SK-N-SH treated with all-trans-retinoic acid at 6 μM for 48 hours (cell line): ENCODE measurements around the gene RAD52.

ENCODE experiments used
- ATAC-seq: fragments of 200-7000 bp; cut with Tn5 transposase; 3 replicates; pipeline ENCODE4 v1.9.1; 2020; ENCODE audit warnings: mild to moderate bottlenecking, moderate library complexity
- ARNTL ChIP-seq: fragments of 450-650 bp; formaldehyde crosslinking; IDR thresholded peaks from 2 replicates; pipeline ENCODE4 v1.5.0; 2020; ENCODE audit warnings: low read depth, mild to moderate bottlenecking, moderate library complexity, borderline replicate concordance
- BACH2 ChIP-seq: fragments of 250-450 bp; sonication (Bioruptor Pico); IDR thresholded peaks from 2 replicates; pipeline ENCODE4 v1.9.0; 2021; ENCODE audit warnings: mild to moderate bottlenecking, borderline replicate concordance
- CREB5 ChIP-seq: fragments of 250-450 bp; sonication (Bioruptor Pico); IDR thresholded peaks from 2 replicates; pipeline ENCODE4 v1.5.1; 2020; ENCODE audit warnings: low read depth, mild to moderate bottlenecking, moderate library complexity
- CSDC2 ChIP-seq: fragments of 250-450 bp; sonication (Bioruptor Pico); IDR thresholded peaks from 2 replicates; pipeline ENCODE4 v1.5.0; 2020; ENCODE audit warnings: mild to moderate bottlenecking, moderate library complexity
- CSRNP3 ChIP-seq: fragments of 250-450 bp; sonication (Bioruptor Pico); IDR thresholded peaks from 2 replicates; pipeline ENCODE4 v1.5.1; 2021; ENCODE audit warnings: mild to moderate bottlenecking, moderate library complexity
- GLIS3 ChIP-seq: fragments of 250-450 bp; sonication (Bioruptor Pico); IDR thresholded peaks from 2 replicates; pipeline ENCODE4 v1.5.0; 2020; ENCODE audit warnings: mild to moderate bottlenecking, moderate library complexity
- ISL1 ChIP-seq: fragments of 250-450 bp; sonication (Bioruptor Pico); IDR thresholded peaks from 2 replicates; pipeline ENCODE4 v2.1.2; 2022; ENCODE audit warnings: mild to moderate bottlenecking, moderate library complexity
- OSR1 ChIP-seq: fragments of 250-450 bp; sonication (Bioruptor Pico); IDR thresholded peaks from 2 replicates; pipeline ENCODE4 v1.8.0; 2022; ENCODE audit warnings: moderate library complexity, mild to moderate bottlenecking, inconsistent platforms
- PATZ1 ChIP-seq: fragments of 250-450 bp; sonication (Bioruptor Pico); IDR thresholded peaks from 2 replicates; pipeline ENCODE4 v1.8.0; 2020; ENCODE audit warnings: mild to moderate bottlenecking, moderate library complexity, borderline replicate concordance
- POU6F1 ChIP-seq: fragments of 250-450 bp; sonication (Bioruptor Pico); IDR thresholded peaks from 2 replicates; pipeline ENCODE4 v1.8.0; 2021; ENCODE audit warnings: low read depth, mild to moderate bottlenecking, moderate library complexity, borderline replicate concordance
- PPARA ChIP-seq: fragments of 250-450 bp; sonication (Bioruptor Pico); IDR thresholded peaks from 2 replicates; pipeline ENCODE4 v1.5.0; 2020; ENCODE audit warnings: mild to moderate bottlenecking, borderline replicate concordance
- RARB ChIP-seq: fragments of 250-450 bp; sonication (Bioruptor Pico); IDR thresholded peaks from 2 replicates; pipeline ENCODE4 v1.8.0; 2021; ENCODE audit warnings: mild to moderate bottlenecking, moderate library complexity
- SNAI2 ChIP-seq: fragments of 250-450 bp; sonication (Bioruptor Pico); IDR thresholded peaks from 2 replicates; pipeline ENCODE4 v1.5.0; 2020; ENCODE audit warnings: mild to moderate bottlenecking, moderate library complexity
- TCF4 ChIP-seq: fragments of 250-450 bp; sonication (Bioruptor Pico); IDR thresholded peaks from 2 replicates; pipeline ENCODE4 v1.8.0; 2021; ENCODE audit warnings: mild to moderate bottlenecking, moderate library complexity, borderline replicate concordance
- TOX ChIP-seq: fragments of 250-450 bp; sonication (Bioruptor Pico); IDR thresholded peaks from 2 replicates; pipeline ENCODE4 v1.8.0; 2021; ENCODE audit warnings: mild to moderate bottlenecking, moderate library complexity, borderline replicate concordance
- TSHZ2 ChIP-seq: fragments of 250-450 bp; sonication (Bioruptor Pico); IDR thresholded peaks from 2 replicates; pipeline ENCODE4 v1.5.0; 2020; ENCODE audit warnings: mild to moderate bottlenecking, moderate library complexity
- ZNF565 ChIP-seq: fragments of 450-650 bp; formaldehyde crosslinking; conservative IDR thresholded peaks from 2 replicates; pipeline ENCODE4 v1.5.0; 2020; ENCODE audit warnings: low read depth, mild to moderate bottlenecking, moderate library complexity
- ZNF70 ChIP-seq: fragments of 450-650 bp; formaldehyde crosslinking; IDR thresholded peaks from 2 replicates; pipeline ENCODE4 v1.5.0; 2020; ENCODE audit warnings: mild to moderate bottlenecking, moderate library complexity
- ZNF8 ChIP-seq: fragments of 450-650 bp; formaldehyde crosslinking; IDR thresholded peaks from 2 replicates; pipeline ENCODE4 v1.5.0; 2020; ENCODE audit warnings: mild to moderate bottlenecking, moderate library complexity

RAD52 gene

GRCh38 chr12:867905-868304, 81.6 kb downstream of the RAD52 start:
- no peak for ATAC-seq
- TF ChIP-seq RARB (CRISPR knock-in tag), result no peak
- no peak for TF ChIP-seq PATZ1 (CRISPR knock-in tag)
- TF ChIP-seq GLIS3, result no peak
- no peak for TF ChIP-seq POU6F1 (CRISPR knock-in tag)
- no peak for TF ChIP-seq ZNF565 (CRISPR knock-in tag)
- no peak for TF ChIP-seq CSDC2
- TF ChIP-seq OSR1 (CRISPR knock-in tag), result no peak
- TF ChIP-seq SNAI2 (CRISPR knock-in tag), result no peak
- TF ChIP-seq CREB5, result no peak
- no peak for TF ChIP-seq ARNTL (CRISPR knock-in tag)
- no peak for TF ChIP-seq ZNF8 (CRISPR knock-in tag)
- no peak for TF ChIP-seq BACH2 (CRISPR knock-in tag)
- TF ChIP-seq, all 23 proteins: peak for 0

GRCh38 chr12:865614-866013, 83.9 kb downstream of the RAD52 start:
- ATAC-seq, result no peak
- no peak for TF ChIP-seq TSHZ2 (CRISPR knock-in tag)
- no peak for TF ChIP-seq RARB (CRISPR knock-in tag)
- TF ChIP-seq BACH2 (CRISPR knock-in tag), result no peak
- TF ChIP-seq TOX (CRISPR knock-in tag), result no peak
- no peak for TF ChIP-seq ZNF565 (CRISPR knock-in tag)
- no peak for TF ChIP-seq ZNF70 (CRISPR knock-in tag)
- TF ChIP-seq, all 23 proteins: peak for 0

- ATAC-seq, result no peak
- TF ChIP-seq SNAI2 (CRISPR knock-in tag), result no peak
Observed at GRCh38 chr12:863285-863684, 86.2 kb downstream of the RAD52 start.

GRCh38 chr12:862303-862911, 87.1 kb downstream of the RAD52 start:
- no peak for TF ChIP-seq SNAI2 (CRISPR knock-in tag)
- TF ChIP-seq CSDC2, result no peak
- TF ChIP-seq CSRNP3 (CRISPR knock-in tag), result no peak
- TF ChIP-seq PPARA (CRISPR knock-in tag), result no peak
- no peak for TF ChIP-seq GLIS3
- TF ChIP-seq BACH2 (CRISPR knock-in tag), result no peak
- no peak for TF ChIP-seq CREB5
- no peak for TF ChIP-seq TCF4
- no peak for TF ChIP-seq ARNTL (CRISPR knock-in tag)
- no peak for TF ChIP-seq ISL1
- TF ChIP-seq POU6F1 (CRISPR knock-in tag), result no peak
- ATAC-seq, result no peak
